DOHH2 (cell line): ENCODE data around the gene AK3.

Experiments
- EZH2phosphoT487 ChIP-seq: fragments of 200-600 bp; sonication (generic); IDR thresholded peaks from 2 replicates; pipeline ENCODE4 v1.6.1; 2017; ENCODE audit warnings: borderline replicate concordance, mild to moderate bottlenecking, antibody characterized with exemption, low read length, moderate library complexity, mixed read lengths
- TF ChIP-seq, protein P1 (sequence below): fragments of 200-600 bp; sonication (generic); IDR thresholded peaks from one replicate; pipeline ENCODE4 v1.5.1; 2014; ENCODE audit warnings: antibody characterized with exemption, mild to moderate bottlenecking, low read depth, low read length; ENCODE audit not compliant: poor library complexity, severe bottlenecking

DNA sequence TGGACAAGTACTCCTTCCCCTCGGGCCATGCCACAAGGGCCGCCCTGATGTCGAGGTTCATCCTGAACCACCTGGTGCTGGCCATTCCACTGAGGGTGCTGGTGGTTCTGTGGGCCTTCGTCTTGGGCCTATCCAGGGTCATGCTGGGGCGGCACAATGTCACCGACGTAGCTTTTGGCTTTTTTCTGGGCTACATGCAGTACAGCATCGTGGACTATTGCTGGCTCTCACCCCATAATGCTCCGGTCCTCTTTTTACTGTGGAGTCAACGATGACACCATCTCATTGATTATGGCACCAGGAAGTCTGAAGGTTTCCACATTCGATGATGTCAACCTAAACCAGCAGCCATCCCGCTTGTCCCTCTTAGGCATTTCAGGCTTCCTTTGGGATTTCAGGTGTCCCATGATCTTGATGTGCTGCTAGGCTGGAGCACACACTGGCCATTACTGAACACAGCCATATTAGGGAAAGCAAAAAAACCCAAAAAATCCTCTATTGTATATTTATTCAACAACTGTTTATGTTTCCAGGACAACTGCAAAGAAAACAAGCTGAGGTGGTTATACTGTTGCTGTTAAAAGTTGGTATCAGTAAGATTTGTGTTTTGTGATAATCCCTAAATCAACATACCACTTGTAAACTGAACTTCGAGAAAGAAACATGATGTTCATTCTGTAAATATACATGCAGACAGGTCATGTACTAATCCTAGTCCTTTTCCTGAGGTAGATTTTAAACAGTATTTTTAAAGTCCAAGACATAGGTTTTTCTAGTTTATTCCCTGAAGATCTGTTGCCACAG is 77.8 kb downstream of the AK3 start:
- TF ChIP-seq, protein P1, sequence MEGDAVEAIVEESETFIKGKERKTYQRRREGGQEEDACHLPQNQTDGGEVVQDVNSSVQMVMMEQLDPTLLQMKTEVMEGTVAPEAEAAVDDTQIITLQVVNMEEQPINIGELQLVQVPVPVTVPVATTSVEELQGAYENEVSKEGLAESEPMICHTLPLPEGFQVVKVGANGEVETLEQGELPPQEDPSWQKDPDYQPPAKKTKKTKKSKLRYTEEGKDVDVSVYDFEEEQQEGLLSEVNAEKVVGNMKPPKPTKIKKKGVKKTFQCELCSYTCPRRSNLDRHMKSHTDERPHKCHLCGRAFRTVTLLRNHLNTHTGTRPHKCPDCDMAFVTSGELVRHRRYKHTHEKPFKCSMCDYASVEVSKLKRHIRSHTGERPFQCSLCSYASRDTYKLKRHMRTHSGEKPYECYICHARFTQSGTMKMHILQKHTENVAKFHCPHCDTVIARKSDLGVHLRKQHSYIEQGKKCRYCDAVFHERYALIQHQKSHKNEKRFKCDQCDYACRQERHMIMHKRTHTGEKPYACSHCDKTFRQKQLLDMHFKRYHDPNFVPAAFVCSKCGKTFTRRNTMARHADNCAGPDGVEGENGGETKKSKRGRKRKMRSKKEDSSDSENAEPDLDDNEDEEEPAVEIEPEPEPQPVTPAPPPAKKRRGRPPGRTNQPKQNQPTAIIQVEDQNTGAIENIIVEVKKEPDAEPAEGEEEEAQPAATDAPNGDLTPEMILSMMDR: no peak
- no peak for TF ChIP-seq EZH2phosphoT487
